HG03280 (cell line): ENCODE results near the gene BUB1B.
"Not testable (repeated sequence)": the region's sequence is repeated elsewhere in the genome, so short reads cannot be mapped to it uniquely, and the experiment has no call there.

ENCODE experiments used
- ATAC-seq: cut with Tn5 transposase; IDR thresholded peaks from one replicate; pipeline ENCODE4 v1.9.1; 2021; ENCODE audit warnings: mild to moderate bottlenecking, moderate library complexity; ENCODE audit not compliant: unreplicated experiment

The BUB1B gene

DNA sequence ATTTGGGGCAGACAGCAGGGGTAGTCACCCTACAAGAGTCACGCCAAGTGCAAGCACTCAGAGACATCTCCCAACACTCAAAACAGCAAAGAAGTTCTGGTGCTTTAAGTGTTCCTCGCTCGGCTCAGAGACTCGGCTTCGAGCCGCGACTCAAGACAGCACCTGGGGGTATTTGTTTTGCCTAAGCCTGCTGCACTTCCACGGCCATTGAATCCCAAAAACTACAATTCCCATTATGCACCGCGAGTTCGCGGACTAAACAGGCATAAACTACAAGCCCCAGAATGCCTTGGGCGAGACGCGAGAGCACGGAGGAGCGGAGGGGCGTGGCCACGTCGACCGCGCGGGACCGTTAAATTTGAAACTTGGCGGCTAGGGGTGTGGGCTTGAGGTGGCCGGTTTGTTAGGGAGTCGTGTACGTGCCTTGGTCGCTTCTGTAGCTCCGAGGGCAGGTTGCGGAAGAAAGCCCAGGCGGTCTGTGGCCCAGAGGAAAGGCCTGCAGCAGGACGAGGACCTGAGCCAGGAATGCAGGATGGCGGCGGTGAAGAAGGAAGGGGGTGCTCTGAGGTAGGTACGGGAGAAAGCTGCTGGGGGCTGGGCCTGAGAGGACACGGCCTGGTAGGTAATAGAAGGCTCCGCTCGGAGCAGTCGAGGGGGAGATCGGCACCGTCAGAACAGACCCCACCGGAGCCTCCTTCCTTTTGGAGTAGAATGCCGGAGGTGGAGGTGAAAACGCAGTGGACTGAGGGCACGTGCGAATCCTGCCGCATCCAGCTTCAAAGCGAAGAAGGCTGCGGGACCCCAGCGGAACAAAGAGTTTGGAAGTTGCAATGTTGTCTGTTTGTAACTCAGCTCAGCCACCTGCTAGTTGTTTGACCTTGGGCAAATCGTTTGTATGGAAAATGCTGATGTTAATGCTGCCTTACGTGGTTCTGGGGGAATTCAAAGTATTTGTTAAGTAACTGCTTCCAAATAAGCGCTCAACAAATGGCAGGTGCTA lies at the start of gene BUB1B:
BUB1B (plus strand) TSS at position 381 of the 1,000 bp plus-strand sequence; CDS start at position 533, 152 bp downstream.
- peak; percentile 85 for ATAC-seq

DNA sequence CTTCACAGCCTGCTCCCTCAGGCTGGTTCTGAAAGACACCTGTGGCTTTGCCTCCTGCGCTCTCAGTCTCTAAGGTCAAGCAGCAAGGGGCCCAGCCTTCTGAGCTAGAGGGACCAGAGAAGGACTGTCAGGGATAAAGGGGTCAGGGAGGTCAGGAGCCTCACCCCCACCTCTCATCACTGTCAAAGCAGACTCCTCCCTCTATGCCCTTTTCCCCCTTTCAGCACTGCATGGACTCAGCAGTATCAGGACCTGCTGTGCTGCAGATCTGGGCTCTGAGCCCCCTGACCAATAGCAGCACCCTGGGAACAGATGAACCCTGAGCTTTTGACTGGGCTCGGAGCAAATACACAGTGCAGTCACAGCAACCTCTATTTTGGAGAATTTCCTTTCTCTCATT lies 49.0 kb upstream of the BUB1B start:
- no peak for ATAC-seq

DNA sequence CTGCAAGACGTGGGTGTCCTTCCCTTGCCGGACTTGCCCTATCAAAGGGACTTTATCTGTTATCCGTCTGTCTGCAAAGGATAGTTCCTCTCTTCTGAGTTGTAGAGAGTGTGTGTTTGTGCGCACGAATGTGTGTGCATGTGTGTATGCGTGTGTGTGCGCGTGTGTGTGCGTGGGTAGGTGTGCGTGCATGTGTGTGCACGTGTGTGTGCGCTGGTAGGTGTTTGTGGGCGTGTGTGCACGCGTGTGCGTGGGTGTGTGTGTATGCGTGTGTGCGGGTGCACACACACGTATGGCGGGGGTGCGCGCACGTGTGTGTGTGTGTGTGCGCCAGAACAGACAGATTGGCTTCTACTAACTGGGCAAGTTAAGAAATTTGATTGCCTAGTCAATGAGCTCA lies 48.1 kb upstream of the BUB1B start:
- no peak for ATAC-seq

DNA sequence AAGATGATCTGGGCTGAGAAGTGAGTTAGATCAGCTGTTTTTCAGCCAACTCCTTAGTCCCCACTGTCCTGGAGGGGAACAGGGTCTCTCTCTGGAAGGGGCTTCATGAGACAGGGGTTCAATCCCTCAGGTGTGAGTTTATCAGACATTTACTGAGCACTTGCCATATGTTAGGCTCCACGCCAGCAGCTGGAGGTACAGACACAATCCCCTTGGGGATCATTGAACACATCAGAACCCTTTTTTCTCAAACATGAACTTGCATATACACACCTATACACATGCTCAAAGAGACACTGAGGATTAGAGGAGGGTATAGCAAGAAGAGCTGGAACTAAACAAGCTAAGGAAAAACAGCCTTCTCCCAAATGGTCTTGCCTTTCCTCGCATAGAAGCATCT lies 46.7 kb upstream of the BUB1B start:
- no peak for ATAC-seq

DNA sequence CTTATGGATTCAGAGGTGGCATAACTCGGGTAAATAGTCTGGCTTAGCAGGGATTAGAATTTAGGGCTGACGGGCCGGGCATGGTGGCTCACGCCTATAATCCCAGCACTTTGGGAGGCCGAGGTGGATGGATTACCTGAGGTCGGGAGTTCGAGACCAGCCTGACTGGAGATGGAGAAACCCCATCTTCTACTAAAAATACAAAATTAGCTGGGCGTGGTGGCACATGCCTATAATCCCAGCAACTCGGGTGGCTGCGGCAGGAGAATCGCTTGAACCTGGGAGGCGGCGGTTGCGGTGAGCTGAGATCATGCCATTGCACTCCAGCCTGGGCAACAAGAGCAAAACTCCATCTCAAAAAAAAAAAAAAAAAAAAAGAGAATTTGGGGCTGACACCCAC lies 45.8 kb upstream of the BUB1B start:
- not testable (repeated sequence) for ATAC-seq

- ATAC-seq: peak; percentile 88
These were observed 45.2 kb upstream of the BUB1B start for GRCh38 chr15:40115670-40116093.

DNA sequence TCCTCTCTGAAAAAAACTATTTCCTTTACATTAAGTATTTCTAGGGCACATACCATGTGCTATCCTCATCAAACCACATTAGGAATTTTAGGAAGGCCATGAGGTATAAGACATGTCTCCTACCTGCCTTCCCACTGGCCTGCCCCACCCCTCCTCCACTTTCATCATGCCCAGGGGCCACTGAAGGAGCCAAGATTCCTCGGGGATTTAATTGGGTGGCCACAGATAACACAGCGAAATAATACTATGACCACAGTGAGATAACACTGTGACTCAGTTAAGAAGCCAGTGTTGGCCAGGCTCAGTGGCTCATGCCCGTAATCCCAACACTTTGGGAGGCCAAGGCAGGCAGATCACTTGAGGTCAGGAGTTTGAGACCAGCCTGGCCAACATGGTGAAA lies 42.4 kb upstream of the BUB1B start:
- ATAC-seq: no peak

GRCh38 chr15:40121911-40122638 lies 38.8 kb upstream of the BUB1B start:
- no peak for ATAC-seq

DNA sequence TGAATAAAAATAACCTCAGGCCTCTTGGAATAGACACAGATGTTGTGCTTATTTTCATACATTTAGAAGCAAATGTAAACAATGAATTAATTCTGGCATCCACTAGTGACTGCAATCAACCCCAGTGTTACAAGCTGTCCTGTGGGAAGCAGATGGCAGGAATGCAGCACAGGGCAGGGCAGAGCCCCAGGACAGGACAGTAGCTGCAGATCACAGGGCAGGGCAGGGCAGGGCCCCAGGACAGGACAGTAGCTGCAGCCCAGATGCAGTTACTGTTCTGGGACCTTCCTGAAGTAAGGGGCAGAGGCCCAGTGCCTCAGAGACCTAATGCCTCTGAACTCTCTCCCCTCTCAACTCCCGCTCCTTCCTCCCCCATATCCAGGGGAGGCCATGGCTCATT lies 37.9 kb upstream of the BUB1B start:
- not testable (repeated sequence) for ATAC-seq

GRCh38 chr15:40123863-40124262 lies 37.0 kb upstream of the BUB1B start:
- ATAC-seq: not testable (repeated sequence)

DNA sequence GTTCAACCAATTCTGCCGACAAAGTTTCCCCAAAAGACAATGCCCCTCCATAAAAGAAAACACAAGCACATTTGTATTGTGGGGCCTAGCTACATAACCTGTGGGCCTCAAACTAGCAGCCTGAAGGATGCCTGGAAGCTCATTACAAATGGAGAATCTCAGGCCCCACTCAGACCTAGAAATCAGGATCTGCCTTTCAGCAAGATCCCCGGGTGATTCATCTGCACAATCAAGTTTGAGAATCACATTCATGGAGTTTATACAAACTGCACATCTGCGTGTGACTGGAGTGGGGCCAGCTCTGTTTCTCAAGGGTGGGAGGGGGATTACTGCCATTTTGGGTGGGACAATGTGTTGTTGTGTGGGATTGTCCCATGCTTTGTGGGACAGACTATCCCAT lies 36.5 kb upstream of the BUB1B start:
- ATAC-seq: not testable (repeated sequence)

GRCh38 chr15:40124807-40125285 lies 36.0 kb upstream of the BUB1B start:
- ATAC-seq: not testable (repeated sequence)

GRCh38 chr15:40125950-40126349 lies 34.9 kb upstream of the BUB1B start:
- no peak for ATAC-seq

GRCh38 chr15:40128766-40129660 lies 31.9 kb upstream of the BUB1B start:
- no peak for ATAC-seq

DNA sequence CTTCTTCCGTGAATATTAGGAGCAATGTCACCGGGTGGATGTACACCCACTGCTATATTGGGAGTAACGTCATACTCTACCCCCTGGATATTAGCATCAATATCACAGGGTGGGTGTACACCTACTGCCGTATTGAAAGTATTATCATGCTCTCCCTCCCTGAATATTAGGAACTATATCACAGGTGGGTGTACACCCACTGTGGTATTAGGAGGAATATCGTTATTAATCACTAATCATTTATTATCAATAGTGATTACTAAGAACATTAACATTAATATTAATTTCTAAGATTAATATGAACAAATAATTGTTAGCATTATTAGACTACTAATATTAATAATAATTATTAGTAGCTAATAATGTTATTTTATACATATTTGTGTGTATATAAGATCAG lies 30.8 kb upstream of the BUB1B start:
- ATAC-seq: no peak

- no peak for ATAC-seq
These were observed 29.9 kb upstream of the BUB1B start for GRCh38 chr15:40130799-40131502.

DNA sequence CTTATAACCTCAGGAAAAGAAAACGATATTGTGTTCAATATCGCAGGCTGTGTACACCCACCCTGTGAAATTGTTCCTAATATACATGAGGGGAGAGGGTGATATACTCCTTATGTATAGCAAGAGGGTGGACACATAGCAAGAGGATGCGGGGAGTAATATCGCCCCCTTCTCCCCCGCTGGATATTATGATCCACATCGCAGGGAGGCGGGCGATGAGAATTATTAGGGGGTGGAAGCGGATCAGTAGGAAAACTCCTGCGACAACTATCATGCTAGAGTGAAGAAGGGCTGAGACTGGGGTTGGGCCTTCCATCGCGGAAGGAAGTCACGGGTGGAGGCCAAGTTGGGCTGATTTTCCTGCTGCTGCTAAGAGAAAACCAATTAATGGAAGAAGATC lies 27.3 kb upstream of the BUB1B start:
- no peak for ATAC-seq

GRCh38 chr15:40134885-40135284 lies 26.0 kb upstream of the BUB1B start:
- ATAC-seq: no peak

- not testable (repeated sequence) for ATAC-seq
These were observed 24.9 kb upstream of the BUB1B start for GRCh38 chr15:40135846-40136450.
